Loucy (cell line): Measurements from ENCODE around the gene BMERB1.

ENCODE experiments used
- H2AFZ ChIP-seq: fragments of 200-600 bp; sonication (generic); 2 replicates; pipeline ENCODE4 v1.6.0; 2016; ENCODE audit warnings: antibody characterized with exemption, mild to moderate bottlenecking, low read length, moderate library complexity
- H3F3A ChIP-seq: fragments of 200-600 bp; 2 replicates; pipeline ENCODE4 v1.6.0; 2016; ENCODE audit warnings: antibody characterized with exemption, low read depth, mild to moderate bottlenecking
- H3K27me3 ChIP-seq: fragments of 200-600 bp; sonication (generic); 2 replicates; pipeline ENCODE4 v1.6.1; 2014; ENCODE audit warnings: low read length, mild to moderate bottlenecking; ENCODE audit not compliant: insufficient read depth, poor library complexity, severe bottlenecking
- H3K36me3 ChIP-seq: fragments of 200-600 bp; sonication (generic); 2 replicates; pipeline ENCODE4 v1.6.1; 2016; ENCODE audit warnings: low read length; ENCODE audit not compliant: insufficient read depth
- H3K4me1 ChIP-seq: fragments of 200-600 bp; sonication (generic); 2 replicates; pipeline ENCODE4 v1.5.1; 2014; ENCODE audit warnings: low read length, mild to moderate bottlenecking; ENCODE audit not compliant: insufficient read depth, poor library complexity, severe bottlenecking
- H3K4me2 ChIP-seq: fragments of 200-600 bp; sonication (generic); 2 replicates; pipeline ENCODE4 v1.6.0; 2014; ENCODE audit warnings: antibody characterized with exemption, low read length, low read depth, mild to moderate bottlenecking; ENCODE audit not compliant: poor library complexity, severe bottlenecking
- H3K4me3 ChIP-seq: fragments of 200-600 bp; sonication (generic); 2 replicates; pipeline ENCODE4 v1.5.1; 2014; ENCODE audit warnings: low read length, mild to moderate bottlenecking, mixed read lengths; ENCODE audit not compliant: poor library complexity, severe bottlenecking
- H3K79me2 ChIP-seq: fragments of 200-600 bp; sonication (generic); 2 replicates; pipeline ENCODE4 v1.6.1; 2014; ENCODE audit warnings: low read length; ENCODE audit not compliant: insufficient read depth
- H3K9ac ChIP-seq: fragments of 200-600 bp; sonication (generic); 2 replicates; pipeline ENCODE4 v1.6.0; 2014; ENCODE audit warnings: mild to moderate bottlenecking, low read depth, low read length, moderate library complexity; ENCODE audit not compliant: poor library complexity, severe bottlenecking
- H3K9me2 ChIP-seq: fragments of 200-600 bp; sonication (generic); replicated peaks from 2 replicates; pipeline ENCODE4 v1.6.1; 2016; ENCODE audit warnings: low read depth, low read length, mixed read lengths
- H3K9me3 ChIP-seq: fragments of 200-600 bp; sonication (generic); 2 replicates; pipeline ENCODE4 v1.6.1; 2014; ENCODE audit warnings: mild to moderate bottlenecking, antibody characterized with exemption, low read length, low read depth; ENCODE audit not compliant: insufficient read depth
- H4K20me1 ChIP-seq: fragments of 200-600 bp; sonication (generic); 2 replicates; pipeline ENCODE4 v1.6.0; 2014; ENCODE audit warnings: antibody characterized with exemption, low read length, mild to moderate bottlenecking; ENCODE audit not compliant: insufficient read depth, poor library complexity, severe bottlenecking
- CTCF ChIP-seq: fragments of 200-600 bp; sonication (generic); conservative IDR thresholded peaks from 2 replicates; pipeline ENCODE4 v1.5.1; 2014; ENCODE audit warnings: mild to moderate bottlenecking, antibody characterized with exemption, low read length
- EZH2phosphoT487 ChIP-seq: fragments of 200-600 bp; IDR thresholded peaks from 2 replicates; pipeline ENCODE4 v1.6.1; 2018; ENCODE audit warnings: antibody characterized with exemption, mild to moderate bottlenecking, moderate library complexity, borderline replicate concordance

Gene BMERB1

GRCh38 chr16:15491411-15491810 lies 57.0 kb downstream of the BMERB1 start:
- Histone ChIP-seq H3K9ac (no peak overlapping the region), H3F3A (no peaks in the 10 kb centered on the region), H3K9me2 (no peaks in the 10 kb centered on the region), H3K9me3 (no peaks in the 10 kb centered on the region), H3K36me3 (no peaks in the 10 kb centered on the region), H3K27me3 (no peaks in the 10 kb centered on the region), H3K4me2 (no peak overlapping the region), H3K4me1 (no peaks in the 10 kb centered on the region), H3K79me2 (no peaks in the 10 kb centered on the region), H2AFZ (no peak overlapping the region), H4K20me1 (no peaks in the 10 kb centered on the region), H3K4me3 (no peak overlapping the region)
- no peak for TF ChIP-seq CTCF
- no peak for TF ChIP-seq EZH2phosphoT487

GRCh38 chr16:15492091-15492740 lies 57.8 kb downstream of the BMERB1 start:
- Histone ChIP-seq H3K4me2 (no peak overlapping the region), H3K4me3 (no peak overlapping the region), H3K9ac (no peak overlapping the region), H4K20me1 (no peaks in the 10 kb centered on the region), H3K4me1 (no peaks in the 10 kb centered on the region), H3K9me2 (no peaks in the 10 kb centered on the region), H3K9me3 (no peaks in the 10 kb centered on the region), H3K79me2 (no peaks in the 10 kb centered on the region), H3F3A (no peaks in the 10 kb centered on the region), H2AFZ (no peak overlapping the region), H3K36me3 (no peaks in the 10 kb centered on the region), H3K27me3 (no peaks in the 10 kb centered on the region)
- no peak for TF ChIP-seq EZH2phosphoT487
- no peak for TF ChIP-seq CTCF

GRCh38 chr16:15493466-15494180 lies 59.2 kb downstream of the BMERB1 start:
- H3K4me1 ChIP-seq = no peaks in the 10 kb centered on the region
- no peaks in the 10 kb centered on the region for H3K9me2 ChIP-seq
- no peaks in the 10 kb centered on the region for H4K20me1 ChIP-seq
- H3K79me2 ChIP-seq = no peaks in the 10 kb centered on the region
- no peak overlapping the region for H2AFZ ChIP-seq
- H3K4me2 ChIP-seq = no peak overlapping the region
- H3K36me3 ChIP-seq = no peaks in the 10 kb centered on the region
- TF ChIP-seq EZH2phosphoT487 (no peak), CTCF (no peak)
- no peaks in the 10 kb centered on the region for H3K27me3 ChIP-seq
- no peak overlapping the region for H3K4me3 ChIP-seq
- no peaks in the 10 kb centered on the region for H3K9me3 ChIP-seq
- H3K9ac ChIP-seq = no peak overlapping the region
- H3F3A ChIP-seq = no peaks in the 10 kb centered on the region
